SK-N-SH treated with all-trans-retinoic acid at 6 μM for 48 hours (cell line): ENCODE data around the gene SLFN12.

Experiments used
- ATAC-seq: fragments of 200-7000 bp; cut with Tn5 transposase; 3 replicates; pipeline ENCODE4 v1.9.1; 2020; ENCODE audit warnings: mild to moderate bottlenecking, moderate library complexity
- BACH2 ChIP-seq: fragments of 250-450 bp; sonication (Bioruptor Pico); IDR thresholded peaks from 2 replicates; pipeline ENCODE4 v1.9.0; 2021; ENCODE audit warnings: mild to moderate bottlenecking, borderline replicate concordance
- CREB5 ChIP-seq: fragments of 250-450 bp; sonication (Bioruptor Pico); IDR thresholded peaks from 2 replicates; pipeline ENCODE4 v1.5.1; 2020; ENCODE audit warnings: low read depth, mild to moderate bottlenecking, moderate library complexity
- CSDC2 ChIP-seq: fragments of 250-450 bp; sonication (Bioruptor Pico); IDR thresholded peaks from 2 replicates; pipeline ENCODE4 v1.5.0; 2020; ENCODE audit warnings: mild to moderate bottlenecking, moderate library complexity
- ESRRG ChIP-seq: fragments of 250-450 bp; sonication (Bioruptor Pico); IDR thresholded peaks from 2 replicates; pipeline ENCODE4 v1.6.1; 2021; ENCODE audit warnings: mild to moderate bottlenecking
- GLIS3 ChIP-seq: fragments of 250-450 bp; sonication (Bioruptor Pico); IDR thresholded peaks from 2 replicates; pipeline ENCODE4 v1.5.0; 2020; ENCODE audit warnings: mild to moderate bottlenecking, moderate library complexity
- ISL1 ChIP-seq: fragments of 250-450 bp; sonication (Bioruptor Pico); IDR thresholded peaks from 2 replicates; pipeline ENCODE4 v2.1.2; 2022; ENCODE audit warnings: mild to moderate bottlenecking, moderate library complexity
- OSR1 ChIP-seq: fragments of 250-450 bp; sonication (Bioruptor Pico); IDR thresholded peaks from 2 replicates; pipeline ENCODE4 v1.8.0; 2022; ENCODE audit warnings: moderate library complexity, mild to moderate bottlenecking, inconsistent platforms
- PPARA ChIP-seq: fragments of 250-450 bp; sonication (Bioruptor Pico); IDR thresholded peaks from 2 replicates; pipeline ENCODE4 v1.5.0; 2020; ENCODE audit warnings: mild to moderate bottlenecking, borderline replicate concordance
- RARB ChIP-seq: fragments of 250-450 bp; sonication (Bioruptor Pico); IDR thresholded peaks from 2 replicates; pipeline ENCODE4 v1.8.0; 2021; ENCODE audit warnings: mild to moderate bottlenecking, moderate library complexity
- SNAI2 ChIP-seq: fragments of 250-450 bp; sonication (Bioruptor Pico); IDR thresholded peaks from 2 replicates; pipeline ENCODE4 v1.5.0; 2020; ENCODE audit warnings: mild to moderate bottlenecking, moderate library complexity
- TOX ChIP-seq: fragments of 250-450 bp; sonication (Bioruptor Pico); IDR thresholded peaks from 2 replicates; pipeline ENCODE4 v1.8.0; 2021; ENCODE audit warnings: mild to moderate bottlenecking, moderate library complexity, borderline replicate concordance
- ZC3H10 ChIP-seq: fragments of 250-450 bp; sonication (Bioruptor Pico); IDR thresholded peaks from 2 replicates; pipeline ENCODE4 v1.5.1; 2021; ENCODE audit warnings: mild to moderate bottlenecking, moderate library complexity
- ZFP3 ChIP-seq: fragments of 250-450 bp; sonication (Bioruptor Pico); IDR thresholded peaks from 2 replicates; pipeline ENCODE4 v1.5.0; 2020; ENCODE audit warnings: mild to moderate bottlenecking, moderate library complexity
- ZFP30 ChIP-seq: fragments of 450-650 bp; formaldehyde crosslinking; IDR thresholded peaks from 2 replicates; pipeline ENCODE4 v1.5.0; 2022; ENCODE audit warnings: mild to moderate bottlenecking, moderate library complexity
- TF ChIP-seq, protein P1 (sequence below): fragments of 250-450 bp; sonication (Bioruptor Pico); IDR thresholded peaks from 2 replicates; pipeline ENCODE4 v1.8.0; 2020; ENCODE audit warnings: mild to moderate bottlenecking, moderate library complexity, borderline replicate concordance
- TF ChIP-seq, protein P2 (sequence below): fragments of 250-450 bp; sonication (Bioruptor Pico); IDR thresholded peaks from 2 replicates; pipeline ENCODE4 v1.8.0; 2021; ENCODE audit warnings: low read depth, mild to moderate bottlenecking, moderate library complexity, borderline replicate concordance
- TF ChIP-seq, protein P3 (sequence below): fragments of 250-450 bp; sonication (Bioruptor Pico); IDR thresholded peaks from 2 replicates; pipeline ENCODE4 v1.5.1; 2021; ENCODE audit warnings: mild to moderate bottlenecking, moderate library complexity

Gene SLFN12

GRCh38 chr17:35390156-35390555 lies 42.1 kb downstream of the SLFN12 start (continued):
- TF ChIP-seq CREB5 (CRISPR knock-in tag) (no peak), OSR1 (CRISPR knock-in tag) (no peak), ZFP30 (CRISPR knock-in tag) (no peak), ESRRG (CRISPR knock-in tag) (no peak), ISL1 (CRISPR knock-in tag) (no peak)

GRCh38 chr17:35387496-35387895 lies 44.8 kb downstream of the SLFN12 start:
- TF ChIP-seq ZFP3 (CRISPR knock-in tag) (no peak), CREB5 (CRISPR knock-in tag) (no peak), ISL1 (CRISPR knock-in tag) (no peak), PPARA (CRISPR knock-in tag) (no peak), RARB (CRISPR knock-in tag) (no peak), CSDC2 (CRISPR knock-in tag) (no peak), ZFP30 (CRISPR knock-in tag) (no peak), ZC3H10 (no peak), TOX (CRISPR knock-in tag) (no peak), BACH2 (CRISPR knock-in tag) (no peak), SNAI2 (CRISPR knock-in tag) (no peak), GLIS3 (CRISPR knock-in tag) (no peak)
- TF ChIP-seq, protein P1, sequence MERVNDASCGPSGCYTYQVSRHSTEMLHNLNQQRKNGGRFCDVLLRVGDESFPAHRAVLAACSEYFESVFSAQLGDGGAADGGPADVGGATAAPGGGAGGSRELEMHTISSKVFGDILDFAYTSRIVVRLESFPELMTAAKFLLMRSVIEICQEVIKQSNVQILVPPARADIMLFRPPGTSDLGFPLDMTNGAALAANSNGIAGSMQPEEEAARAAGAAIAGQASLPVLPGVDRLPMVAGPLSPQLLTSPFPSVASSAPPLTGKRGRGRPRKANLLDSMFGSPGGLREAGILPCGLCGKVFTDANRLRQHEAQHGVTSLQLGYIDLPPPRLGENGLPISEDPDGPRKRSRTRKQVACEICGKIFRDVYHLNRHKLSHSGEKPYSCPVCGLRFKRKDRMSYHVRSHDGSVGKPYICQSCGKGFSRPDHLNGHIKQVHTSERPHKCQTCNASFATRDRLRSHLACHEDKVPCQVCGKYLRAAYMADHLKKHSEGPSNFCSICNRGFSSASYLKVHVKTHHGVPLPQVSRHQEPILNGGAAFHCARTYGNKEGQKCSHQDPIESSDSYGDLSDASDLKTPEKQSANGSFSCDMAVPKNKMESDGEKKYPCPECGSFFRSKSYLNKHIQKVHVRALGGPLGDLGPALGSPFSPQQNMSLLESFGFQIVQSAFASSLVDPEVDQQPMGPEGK (CRISPR knock-in tag) = no peak
- TF ChIP-seq, protein P2, sequence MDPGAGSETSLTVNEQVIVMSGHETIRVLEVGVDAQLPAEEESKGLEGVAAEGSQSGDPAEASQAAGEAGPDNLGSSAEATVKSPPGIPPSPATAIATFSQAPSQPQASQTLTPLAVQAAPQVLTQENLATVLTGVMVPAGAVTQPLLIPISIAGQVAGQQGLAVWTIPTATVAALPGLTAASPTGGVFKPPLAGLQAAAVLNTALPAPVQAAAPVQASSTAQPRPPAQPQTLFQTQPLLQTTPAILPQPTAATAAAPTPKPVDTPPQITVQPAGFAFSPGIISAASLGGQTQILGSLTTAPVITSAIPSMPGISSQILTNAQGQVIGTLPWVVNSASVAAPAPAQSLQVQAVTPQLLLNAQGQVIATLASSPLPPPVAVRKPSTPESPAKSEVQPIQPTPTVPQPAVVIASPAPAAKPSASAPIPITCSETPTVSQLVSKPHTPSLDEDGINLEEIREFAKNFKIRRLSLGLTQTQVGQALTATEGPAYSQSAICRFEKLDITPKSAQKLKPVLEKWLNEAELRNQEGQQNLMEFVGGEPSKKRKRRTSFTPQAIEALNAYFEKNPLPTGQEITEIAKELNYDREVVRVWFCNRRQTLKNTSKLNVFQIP (CRISPR knock-in tag) = no peak
- no peak for ATAC-seq

GRCh38 chr17:35377706-35378105 lies 54.6 kb downstream of the SLFN12 start:
- no peak for ATAC-seq
- no peak for TF ChIP-seq ZFP30 (CRISPR knock-in tag)
- TF ChIP-seq ISL1 (CRISPR knock-in tag) = no peak
- TF ChIP-seq, protein P3, sequence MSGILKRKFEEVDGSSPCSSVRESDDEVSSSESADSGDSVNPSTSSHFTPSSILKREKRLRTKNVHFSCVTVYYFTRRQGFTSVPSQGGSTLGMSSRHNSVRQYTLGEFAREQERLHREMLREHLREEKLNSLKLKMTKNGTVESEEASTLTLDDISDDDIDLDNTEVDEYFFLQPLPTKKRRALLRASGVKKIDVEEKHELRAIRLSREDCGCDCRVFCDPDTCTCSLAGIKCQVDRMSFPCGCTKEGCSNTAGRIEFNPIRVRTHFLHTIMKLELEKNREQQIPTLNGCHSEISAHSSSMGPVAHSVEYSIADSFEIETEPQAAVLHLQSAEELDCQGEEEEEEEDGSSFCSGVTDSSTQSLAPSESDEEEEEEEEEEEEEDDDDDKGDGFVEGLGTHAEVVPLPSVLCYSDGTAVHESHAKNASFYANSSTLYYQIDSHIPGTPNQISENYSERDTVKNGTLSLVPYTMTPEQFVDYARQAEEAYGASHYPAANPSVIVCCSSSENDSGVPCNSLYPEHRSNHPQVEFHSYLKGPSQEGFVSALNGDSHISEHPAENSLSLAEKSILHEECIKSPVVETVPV (CRISPR knock-in tag) = no peak
- TF ChIP-seq TOX (CRISPR knock-in tag) = no peak
- no peak for TF ChIP-seq ZFP3 (CRISPR knock-in tag)
- TF ChIP-seq CREB5 (CRISPR knock-in tag) = no peak
- TF ChIP-seq, protein P2 (CRISPR knock-in tag) = no peak
- no peak for TF ChIP-seq GLIS3 (CRISPR knock-in tag)
